Measurements from ENCODE around the gene CDH13.
A peak's percentile ranks its signal among the peaks of the same experiment; 100 is the strongest.

Gene CDH13

GRCh38 chr16:83802554-83803205, 1175.9 kb downstream of the CDH13 start:
- no peak for DNase-seq

GRCh38 chr16:83803811-83804210, 1177.0 kb downstream of the CDH13 start:
- no peak for DNase-seq

GRCh38 chr16:83804366-83804765, 1177.6 kb downstream of the CDH13 start:
- DNase-seq = no peak

GRCh38 chr16:83806036-83806435, 1179.3 kb downstream of the CDH13 start:
- no peak for DNase-seq

- DNase-seq = no peak
These were observed 1180.0 kb downstream of the CDH13 start for GRCh38 chr16:83806731-83807130.

GRCh38 chr16:83807327-83807709, 1180.5 kb downstream of the CDH13 start:
- DNase-seq = no peak

GRCh38 chr16:83807710-83808572, 1181.2 kb downstream of the CDH13 start, which contains the start of gene HSBP1:
Gene HSBP1, plus strand, starts transcription at chr16:83807978. Its CDS starts 99 bp downstream, at chr16:83808077.
- DNase-seq = peak; percentile 90

- DNase-seq = no peak
These were observed 1181.8 kb downstream of the CDH13 start for GRCh38 chr16:83808573-83809014.

GRCh38 chr16:83809092-83809491, 1182.3 kb downstream of the CDH13 start:
- DNase-seq = no peak

GRCh38 chr16:83810901-83811300, 1184.1 kb downstream of the CDH13 start:
- DNase-seq = no peak

GRCh38 chr16:83813823-83814658, 1187.3 kb downstream of the CDH13 start:
- peak; percentile 53 for DNase-seq

GRCh38 chr16:83814659-83814985, 1187.9 kb downstream of the CDH13 start:
- no peak for DNase-seq

GRCh38 chr16:83817022-83817421, 1190.3 kb downstream of the CDH13 start:
- no peak for DNase-seq

- no peak for DNase-seq
These were observed 1191.5 kb downstream of the CDH13 start for GRCh38 chr16:83818276-83818675.

- DNase-seq = no peak
These were observed 1192.6 kb downstream of the CDH13 start for GRCh38 chr16:83819361-83819760.

- peak; percentile 59 for DNase-seq
These were observed 1199.6 kb downstream of the CDH13 start for GRCh38 chr16:83826146-83826913.

GRCh38 chr16:83830091-83830768, 1203.5 kb downstream of the CDH13 start:
- no peak for DNase-seq

GRCh38 chr16:83830769-83831455, 1204.1 kb downstream of the CDH13 start:
- no peak for DNase-seq

GRCh38 chr16:83831456-83831987, 1204.8 kb downstream of the CDH13 start:
- no peak for DNase-seq

- DNase-seq = no peak
These were observed 1207.2 kb downstream of the CDH13 start for GRCh38 chr16:83833921-83834320.

Measured in NCI-H1092 (cell line).